ENCODE results near the gene PDZRN3.

DNA sequence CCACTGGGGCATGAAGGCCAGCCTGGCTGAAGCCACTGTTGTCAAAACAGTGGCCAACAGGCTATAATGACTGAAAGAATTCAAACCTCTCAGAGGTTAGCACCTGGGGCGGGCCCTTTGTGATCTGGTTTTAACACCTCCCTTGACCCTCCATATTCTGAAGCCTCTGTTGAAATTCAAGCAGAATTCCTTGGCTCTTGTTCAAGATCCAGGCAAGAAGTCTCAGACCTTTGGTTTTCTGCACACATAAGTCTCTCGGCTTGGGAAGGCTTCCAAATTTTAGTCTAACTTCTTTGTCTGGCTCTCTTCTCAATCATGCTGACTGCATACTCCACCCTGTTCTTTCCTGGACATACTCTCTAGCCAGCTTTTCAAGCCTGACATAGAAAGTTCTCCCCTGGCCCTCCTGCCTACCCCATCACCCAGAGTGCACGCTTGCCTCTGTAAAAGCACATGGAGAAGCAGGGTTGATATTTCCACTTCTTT lies 144.5 kb downstream of the PDZRN3 start:
- TF ChIP-seq POLR2A (IDR thresholded peaks at IDR 0.05) (no peak), POLR2AphosphoS5 (IDR thresholded peaks at IDR 0.05) (no peak)
- TF ChIP-seq, protein P1, sequence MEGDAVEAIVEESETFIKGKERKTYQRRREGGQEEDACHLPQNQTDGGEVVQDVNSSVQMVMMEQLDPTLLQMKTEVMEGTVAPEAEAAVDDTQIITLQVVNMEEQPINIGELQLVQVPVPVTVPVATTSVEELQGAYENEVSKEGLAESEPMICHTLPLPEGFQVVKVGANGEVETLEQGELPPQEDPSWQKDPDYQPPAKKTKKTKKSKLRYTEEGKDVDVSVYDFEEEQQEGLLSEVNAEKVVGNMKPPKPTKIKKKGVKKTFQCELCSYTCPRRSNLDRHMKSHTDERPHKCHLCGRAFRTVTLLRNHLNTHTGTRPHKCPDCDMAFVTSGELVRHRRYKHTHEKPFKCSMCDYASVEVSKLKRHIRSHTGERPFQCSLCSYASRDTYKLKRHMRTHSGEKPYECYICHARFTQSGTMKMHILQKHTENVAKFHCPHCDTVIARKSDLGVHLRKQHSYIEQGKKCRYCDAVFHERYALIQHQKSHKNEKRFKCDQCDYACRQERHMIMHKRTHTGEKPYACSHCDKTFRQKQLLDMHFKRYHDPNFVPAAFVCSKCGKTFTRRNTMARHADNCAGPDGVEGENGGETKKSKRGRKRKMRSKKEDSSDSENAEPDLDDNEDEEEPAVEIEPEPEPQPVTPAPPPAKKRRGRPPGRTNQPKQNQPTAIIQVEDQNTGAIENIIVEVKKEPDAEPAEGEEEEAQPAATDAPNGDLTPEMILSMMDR (IDR thresholded peaks at IDR 0.05 in 8 of 11, conservative IDR thresholded peaks at IDR 0.05 in 3 of 11), result no peak
